LoVo (cell line): ENCODE data around the gene ZDHHC8.
"Not testable (repeated sequence)": the region's sequence is repeated elsewhere in the genome, so short reads cannot be mapped to it uniquely, and the experiment has no call there.

ENCODE experiments used
- DNase-seq: peaks from one replicate; pipeline ENCODE4 v3.0.0-alpha.2; 2016; ENCODE audit warnings: low spot score

ZDHHC8 gene

DNA sequence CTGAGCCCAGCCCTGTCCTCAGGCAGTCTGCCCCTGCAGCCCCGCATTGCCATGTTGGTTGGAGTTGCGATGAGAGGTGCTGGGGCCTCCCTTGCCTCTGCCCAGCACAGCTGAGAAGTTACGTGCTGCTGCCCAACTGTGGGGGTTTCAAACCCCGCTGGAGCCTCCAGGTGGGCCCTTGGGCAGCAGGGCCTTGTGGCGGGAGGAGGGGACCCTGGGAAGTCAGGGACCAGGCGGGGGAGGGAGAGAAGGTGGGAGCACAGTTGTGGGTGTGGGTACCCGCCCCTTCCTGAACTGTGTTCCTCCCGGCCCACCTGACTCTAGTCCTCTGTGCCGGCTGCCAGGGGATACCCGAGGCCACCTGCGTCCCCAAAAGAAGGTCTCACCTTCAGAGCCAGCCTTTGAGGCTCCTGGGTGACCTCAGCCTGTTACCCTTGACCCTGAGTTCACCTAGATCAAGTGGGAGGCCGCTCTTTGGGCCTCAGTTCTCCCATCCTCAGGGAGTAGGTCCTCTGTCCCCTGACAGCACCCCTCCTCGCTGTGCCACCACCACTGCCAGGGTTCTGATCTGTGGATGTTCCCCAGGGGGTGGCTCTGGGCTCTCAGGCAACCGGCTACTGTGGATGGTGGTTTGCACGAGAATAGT lies 26.9 kb downstream of the ZDHHC8 start:
- DNase-seq, result no peak

DNA sequence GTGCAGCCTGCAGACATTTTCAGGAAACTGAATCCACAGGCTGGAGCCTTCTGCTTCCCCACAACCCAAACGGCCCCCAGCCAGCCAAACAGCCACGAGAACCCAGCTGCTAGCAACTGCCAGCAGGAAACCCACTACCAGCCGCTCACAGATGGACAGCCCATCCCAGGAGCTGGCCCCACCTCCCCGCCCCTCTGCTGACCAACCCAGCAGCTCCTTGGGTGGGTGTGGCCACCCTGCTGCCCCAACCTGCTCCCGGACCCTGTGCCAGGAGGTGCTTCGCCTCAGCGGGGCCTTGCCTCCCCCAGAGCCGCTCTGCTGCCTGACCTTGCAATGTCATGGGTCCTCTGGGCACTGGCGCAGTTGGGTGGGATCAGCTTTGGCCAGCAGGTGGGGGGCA lies 27.5 kb downstream of the ZDHHC8 start:
- no peak for DNase-seq

DNA sequence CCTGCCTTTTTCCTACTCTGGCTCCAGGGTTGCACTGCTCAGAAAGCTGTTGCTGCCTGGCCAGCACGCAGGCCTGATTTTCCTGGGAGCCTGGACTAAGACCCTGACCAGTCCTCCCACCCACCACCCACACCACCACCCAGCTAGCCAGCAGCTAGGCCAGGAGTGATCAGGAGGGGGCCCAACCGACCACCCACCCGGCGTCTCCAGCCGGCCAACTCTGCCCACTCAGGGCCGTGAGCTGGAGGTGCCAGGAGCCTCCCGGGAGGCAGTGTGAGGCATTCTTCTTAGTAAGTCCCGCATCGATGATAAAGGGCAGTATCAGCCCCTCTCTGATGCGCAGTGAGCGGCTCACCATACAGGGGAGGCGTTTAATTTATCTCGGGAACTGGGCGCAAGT lies 27.9 kb downstream of the ZDHHC8 start:
- DNase-seq, result not testable (repeated sequence)

DNA sequence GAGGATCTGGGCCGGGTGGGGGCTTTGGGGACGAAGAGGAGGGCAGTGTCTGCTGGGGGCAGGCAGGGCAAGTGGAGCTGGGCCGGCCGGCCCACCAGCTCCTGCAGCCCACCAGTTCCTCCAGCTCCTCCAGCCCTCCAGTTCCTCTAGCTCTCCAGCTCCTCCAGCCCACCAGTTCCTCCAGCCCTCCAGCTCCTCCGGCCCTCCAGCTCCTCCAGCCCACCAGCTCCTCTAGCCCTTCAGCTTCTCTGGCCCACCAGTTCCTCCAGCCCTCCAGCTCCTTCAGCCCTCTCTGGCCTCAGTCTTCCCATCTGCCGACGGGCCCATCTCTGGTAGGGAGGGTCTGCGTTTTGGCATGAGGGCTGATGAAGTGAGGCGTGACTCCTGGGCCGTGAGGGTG lies 28.4 kb downstream of the ZDHHC8 start:
- DNase-seq, result no peak

DNA sequence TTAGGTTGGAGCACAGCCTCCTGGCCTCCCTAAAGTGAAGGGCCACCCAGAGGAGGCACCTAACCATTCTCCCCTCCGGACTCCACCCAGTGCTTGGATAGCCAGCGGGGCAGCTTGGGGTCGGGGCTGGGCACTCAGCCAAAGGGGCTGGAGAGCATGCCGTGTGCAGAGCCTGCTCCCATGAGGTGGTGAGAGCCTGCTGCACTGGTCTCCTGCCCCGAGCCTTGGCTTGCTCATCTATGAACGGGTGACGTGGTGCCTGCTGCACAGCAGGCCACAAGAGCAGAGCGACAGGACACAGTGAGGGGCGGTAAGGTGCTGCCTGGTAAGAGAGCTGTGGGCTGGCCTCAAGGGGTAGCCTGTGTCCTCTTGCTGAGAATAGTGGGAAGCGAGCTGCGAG lies 33.3 kb downstream of the ZDHHC8 start:
- no peak for DNase-seq

DNA sequence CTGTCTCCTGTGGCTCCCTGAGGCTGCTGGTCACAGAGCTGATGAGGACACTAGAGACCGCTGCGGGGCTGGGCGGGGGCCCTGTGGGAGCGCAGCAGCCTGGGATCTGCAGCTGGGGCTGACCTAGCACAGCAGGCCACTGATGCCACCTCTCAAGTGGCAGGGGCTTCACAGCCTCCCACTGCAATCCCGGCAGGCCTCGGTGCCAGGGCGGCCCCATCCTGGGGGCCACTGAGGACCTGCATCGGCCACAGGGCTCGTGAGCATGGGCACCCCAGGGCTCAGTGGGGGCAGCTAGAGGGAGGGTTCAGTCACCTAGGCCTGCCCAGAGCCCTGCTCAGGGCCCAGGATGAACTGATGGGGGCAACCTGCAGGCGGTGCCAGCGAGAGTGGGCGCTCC lies 33.8 kb downstream of the ZDHHC8 start:
- no peak for DNase-seq

DNA sequence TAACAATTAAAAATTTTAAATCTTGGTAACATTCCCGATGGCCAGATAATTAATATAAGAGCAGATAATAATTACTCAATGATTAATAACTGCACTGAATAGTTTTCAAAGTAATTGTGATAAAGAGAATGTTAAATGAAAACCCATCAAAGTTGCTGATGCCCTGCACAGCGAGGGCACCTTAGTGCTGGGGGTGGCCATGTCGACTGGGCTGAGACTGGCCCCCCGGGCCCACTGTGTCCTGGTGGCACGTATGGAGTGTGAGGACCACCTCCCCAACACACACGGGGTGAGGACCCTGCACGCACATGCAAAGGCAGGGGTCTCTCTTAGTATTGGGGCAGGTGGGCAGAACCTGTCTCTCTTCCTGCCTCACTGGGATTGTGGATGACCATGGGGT lies 34.3 kb downstream of the ZDHHC8 start:
- DNase-seq, result no peak

DNA sequence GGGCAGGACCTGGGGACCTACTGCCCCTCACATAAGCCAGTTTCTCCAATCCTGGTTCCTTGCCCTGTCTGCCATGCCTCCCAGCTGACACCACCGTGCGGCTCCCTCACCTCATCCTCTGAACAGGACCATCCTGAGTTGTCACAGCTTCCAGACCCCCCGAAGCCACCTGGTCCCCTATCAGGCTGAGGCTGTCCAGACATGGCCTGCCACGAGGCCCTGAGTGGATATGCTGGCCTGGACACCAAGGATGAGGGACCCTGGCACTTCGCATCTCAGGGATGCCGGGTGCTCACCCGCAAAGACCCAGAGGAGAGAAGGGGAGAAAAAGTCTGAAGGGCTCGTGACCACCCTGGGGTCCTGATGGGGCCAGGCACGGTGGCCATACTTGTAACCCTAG lies 35.1 kb downstream of the ZDHHC8 start:
- no peak for DNase-seq

DNA sequence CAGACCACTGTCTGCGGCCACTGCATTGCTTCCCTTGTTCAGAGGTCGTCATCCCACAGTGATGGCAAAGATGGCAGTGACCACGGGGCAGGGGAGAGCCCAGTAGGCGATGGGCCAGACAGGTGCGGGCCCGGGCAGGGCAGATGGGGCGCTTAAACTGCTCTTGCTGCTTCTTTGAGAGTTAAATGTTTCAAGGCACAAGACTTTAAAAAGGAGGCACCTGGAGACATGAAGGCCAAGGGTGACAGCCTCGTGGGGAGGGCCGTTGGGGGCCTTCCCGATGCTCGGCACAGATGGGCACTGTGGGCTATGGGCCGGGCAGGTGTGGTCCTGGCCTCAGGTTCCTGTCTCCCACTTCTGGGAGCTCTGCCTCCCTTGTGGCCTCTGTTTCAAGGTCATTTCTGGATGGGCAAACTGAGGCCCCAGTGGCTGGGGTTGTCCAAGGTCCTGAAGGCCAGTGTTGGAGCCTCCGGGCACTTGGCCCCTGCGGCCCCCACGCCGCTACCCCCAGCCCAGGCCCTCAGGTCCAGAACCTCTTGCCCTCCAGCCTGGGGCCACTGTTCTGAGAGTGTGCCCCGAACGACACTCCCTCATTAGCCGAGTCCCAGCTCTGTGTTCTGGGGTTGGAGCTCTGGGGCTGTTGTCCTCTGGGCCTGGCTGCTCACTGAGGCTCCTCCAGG lies 36.2 kb downstream of the ZDHHC8 start:
- DNase-seq, result no peak

DNA sequence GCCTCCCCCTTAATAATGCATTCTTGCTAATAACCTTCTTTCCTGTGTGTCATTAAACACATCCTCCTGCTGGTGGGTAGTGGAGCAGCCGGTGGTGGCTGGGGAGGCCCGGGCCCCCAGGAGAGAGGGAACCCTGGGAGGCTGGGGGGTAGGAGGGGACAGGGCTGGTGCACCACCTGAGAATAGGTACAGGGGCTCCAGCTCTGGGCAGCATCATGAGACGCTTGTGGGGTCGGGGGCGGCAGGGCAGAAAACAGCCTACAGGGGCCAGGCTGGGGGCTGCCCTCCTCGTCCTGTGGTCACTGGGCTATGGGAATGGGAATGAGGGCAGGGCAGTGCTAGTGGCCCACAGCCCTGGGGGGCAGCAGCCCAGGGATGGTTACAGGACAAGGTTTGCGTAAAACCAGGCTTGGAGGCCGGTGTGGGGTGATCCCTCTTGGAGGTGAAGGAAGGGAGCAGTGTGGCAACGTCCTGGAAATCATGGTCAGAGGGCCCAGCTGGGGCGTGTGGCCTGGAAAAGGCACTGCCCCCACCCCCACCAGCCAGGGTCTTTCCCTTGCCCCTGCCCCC lies 37.7 kb downstream of the ZDHHC8 start:
- no peak for DNase-seq

DNA sequence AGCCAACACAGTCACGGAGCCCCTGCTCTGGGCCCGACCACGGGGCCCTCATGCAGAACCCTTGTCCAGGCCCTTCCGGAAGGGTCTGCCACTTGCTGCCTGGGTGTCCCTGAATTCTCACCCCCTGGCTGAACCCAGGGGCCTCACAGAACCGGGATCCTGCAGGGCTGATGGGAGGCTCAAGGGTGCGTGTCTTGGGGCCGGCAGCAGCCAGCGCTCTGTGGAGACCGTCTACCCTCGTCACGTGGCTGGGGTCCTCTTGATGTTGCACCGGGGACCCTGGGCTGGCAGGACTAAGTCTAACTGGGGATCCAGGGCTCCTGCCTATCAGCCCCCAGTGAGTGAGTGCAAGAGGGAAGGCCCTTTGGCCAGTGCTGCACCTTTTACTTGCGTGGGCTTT lies 38.6 kb downstream of the ZDHHC8 start:
- DNase-seq, result no peak

DNA sequence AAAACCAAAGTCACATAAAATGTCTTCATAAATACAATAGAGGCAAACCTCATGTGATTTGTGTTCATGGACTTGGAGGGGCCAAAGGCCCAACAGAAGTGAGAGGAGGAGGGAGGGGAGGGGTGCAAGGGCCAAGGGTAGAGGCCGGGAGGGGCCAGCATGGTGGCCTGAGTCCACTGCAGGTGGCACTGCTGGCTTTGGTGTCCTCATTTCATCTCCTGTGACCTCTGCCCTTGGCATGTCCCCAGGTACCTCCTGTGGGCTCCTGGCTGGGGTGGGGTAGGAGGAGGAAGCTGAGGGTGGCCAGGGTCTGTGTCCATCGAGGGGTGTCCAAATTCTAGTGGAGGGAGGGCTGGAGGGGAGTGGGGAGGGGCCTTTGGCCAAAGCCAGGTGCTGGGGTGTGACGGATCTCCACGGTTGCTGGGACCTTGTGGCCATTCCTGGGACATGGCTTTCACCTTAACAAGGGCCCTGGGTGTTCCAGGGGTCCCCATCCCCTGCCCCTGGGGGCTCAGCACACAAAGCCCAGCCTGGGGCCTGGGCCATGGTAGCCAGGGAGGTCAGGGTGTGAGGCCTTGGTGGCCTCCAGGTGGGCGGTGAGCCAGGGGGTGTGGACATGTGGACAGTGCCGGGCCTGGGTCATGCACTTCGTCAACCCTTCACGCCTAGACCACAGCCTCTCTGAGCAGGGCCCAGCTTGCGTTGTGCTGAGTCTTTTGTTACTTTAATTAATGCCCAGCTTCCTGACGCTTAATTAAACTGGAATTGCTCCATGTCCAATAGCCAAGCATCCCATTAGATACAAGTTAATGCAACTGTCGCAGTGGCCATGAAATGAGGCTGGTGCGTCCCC lies 39.9 kb downstream of the ZDHHC8 start:
- no peak for DNase-seq

DNA sequence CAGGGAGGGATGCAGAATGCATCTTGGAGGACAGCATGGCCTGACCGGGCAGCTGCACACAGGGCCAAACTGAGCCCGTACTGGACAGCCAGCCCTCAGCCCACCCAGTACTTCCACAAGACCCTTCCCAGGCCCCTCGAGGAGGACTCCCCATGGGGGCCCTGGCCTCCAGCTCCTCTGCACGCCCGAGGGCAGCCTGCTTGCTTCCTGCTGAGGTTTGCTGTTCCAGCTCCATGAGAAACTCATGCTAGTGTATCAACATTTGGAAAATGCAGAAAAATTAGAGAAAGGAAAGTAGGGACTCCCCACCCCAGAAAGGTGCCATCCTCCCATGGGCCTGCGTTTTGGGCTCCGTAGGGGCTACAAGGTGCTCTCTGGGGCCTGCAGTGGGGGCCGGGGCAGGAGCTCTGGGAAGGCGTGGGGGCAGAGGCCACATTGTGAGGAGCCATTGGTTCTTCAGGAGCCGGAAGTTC lies 40.6 kb downstream of the ZDHHC8 start:
- no peak for DNase-seq

DNA sequence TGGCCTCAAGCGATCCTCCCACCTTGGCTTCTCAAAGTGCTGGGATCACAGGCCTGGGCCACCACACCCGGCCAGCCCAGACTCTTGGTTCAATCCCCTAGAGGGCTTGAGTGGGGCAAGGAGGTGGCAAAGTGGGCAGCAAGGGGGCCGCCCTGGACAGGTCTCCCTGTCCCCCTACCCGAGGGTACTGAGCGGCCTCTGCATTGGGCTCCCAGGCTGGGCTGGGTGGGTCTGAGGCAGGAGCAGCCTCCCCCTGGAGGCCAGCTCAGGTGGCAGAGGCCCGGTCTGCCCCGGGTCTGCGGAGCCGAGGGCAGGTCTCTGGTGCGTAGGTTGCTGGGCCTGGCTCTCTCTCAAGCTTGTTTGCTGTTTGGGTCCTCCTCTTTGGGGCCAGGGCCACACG lies 41.6 kb downstream of the ZDHHC8 start:
- DNase-seq, result no peak

DNA sequence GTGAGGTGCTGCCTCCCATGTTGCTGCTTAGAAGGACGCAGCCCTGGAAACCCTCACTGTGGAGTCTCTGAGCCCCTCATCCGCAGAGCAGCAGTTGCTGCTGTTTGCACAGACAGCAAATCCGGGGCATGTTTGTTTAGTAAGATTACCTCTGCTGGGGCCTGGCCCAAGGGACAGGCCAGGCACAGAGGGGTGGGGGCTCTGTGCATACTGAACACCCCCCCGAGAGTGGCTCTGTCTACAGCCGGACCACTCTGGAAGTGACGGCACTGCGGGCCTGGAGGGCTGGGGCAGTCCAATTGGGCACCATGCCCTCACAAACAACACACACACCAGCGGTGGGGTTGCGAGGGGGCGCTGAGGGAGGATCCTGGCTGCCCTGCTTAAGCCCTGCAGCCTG lies 42.2 kb downstream of the ZDHHC8 start:
- DNase-seq, result no peak

DNA sequence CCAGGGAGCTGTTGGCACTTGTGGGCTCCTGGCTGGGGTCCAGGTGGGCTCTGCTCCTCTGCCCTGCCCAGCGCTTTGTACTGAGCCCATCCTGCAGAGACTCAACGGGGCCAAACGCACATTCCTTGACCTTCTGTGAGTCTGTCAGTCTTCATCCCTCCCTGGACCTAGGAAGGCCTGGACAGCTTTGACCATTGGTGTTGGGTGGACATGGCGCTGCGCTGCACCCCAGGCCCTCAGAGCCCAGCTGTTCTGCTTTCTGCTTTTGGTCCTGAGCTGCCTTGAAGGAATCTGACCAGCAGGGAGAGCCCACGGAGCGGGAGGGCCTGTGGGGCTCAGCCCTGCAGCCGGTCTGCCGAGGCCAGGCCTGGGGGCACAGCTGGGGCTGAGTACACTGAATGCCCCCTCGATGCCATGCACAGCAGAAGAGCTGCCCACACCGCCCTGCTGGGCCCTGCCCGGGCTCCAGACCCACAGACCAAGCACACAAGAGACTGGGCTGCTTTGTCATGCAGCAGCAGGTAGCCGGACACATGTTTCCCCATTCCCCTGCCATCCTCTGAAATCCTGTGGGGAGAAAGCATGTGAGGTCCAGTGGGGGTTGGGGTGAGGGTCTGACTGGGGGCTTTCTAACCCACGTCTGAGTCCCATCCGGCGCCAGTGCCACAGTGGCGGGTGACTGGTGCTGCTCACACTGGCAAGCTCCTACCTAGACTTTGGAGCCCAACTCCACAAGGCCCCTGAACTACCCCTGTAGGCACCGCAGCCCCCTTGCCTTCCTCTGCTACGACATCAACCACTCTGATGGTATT lies 43.4 kb downstream of the ZDHHC8 start:
- DNase-seq, result no peak

DNA sequence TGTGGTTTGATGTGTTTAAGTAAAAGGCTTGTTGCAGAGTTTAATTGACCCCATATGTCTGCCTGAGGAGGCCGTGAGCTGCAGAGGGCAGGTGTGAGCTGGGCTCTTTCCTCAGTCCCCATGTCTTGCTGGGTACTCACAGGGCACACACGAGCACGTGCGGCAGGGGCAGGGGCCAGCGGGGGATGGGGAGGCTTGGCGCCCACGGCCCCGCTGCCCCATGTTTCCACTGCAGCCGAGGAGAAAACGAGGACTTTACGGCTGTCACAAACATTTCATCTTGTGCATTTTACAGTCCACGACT lies 43.9 kb downstream of the ZDHHC8 start:
- no peak for DNase-seq

DNA sequence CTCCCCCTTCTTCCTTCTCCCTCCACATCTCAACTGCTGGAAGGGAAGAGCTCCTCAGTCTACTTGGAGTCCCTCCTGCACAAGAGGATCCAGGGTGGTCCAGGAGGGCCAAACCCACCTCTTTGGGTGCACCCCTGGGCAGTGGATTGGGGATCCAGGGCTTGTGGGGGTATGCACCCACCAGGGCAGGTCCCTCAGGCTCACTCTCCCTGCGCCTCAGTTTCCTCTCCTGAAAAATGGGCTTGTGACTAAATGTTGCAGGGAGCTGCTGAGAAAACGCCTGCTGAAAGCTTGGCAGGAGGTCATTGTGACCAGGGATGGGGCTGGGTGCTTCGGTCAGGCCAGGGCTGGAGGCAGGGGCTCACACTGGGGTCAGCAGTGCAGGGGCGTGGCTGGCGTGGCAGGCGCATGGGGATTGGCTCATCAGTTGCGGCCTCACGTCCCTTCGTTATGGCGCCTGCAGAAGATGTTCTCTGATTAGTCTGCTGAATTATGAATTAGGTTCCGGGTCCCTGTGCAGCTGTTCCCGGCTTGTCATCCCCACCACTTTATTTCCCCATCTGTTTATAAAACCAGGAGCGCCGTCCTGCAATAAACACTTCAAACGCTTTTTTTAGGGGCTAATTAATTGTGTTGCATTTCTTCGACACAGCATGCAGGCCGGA lies 44.9 kb downstream of the ZDHHC8 start:
- no peak for DNase-seq

DNA sequence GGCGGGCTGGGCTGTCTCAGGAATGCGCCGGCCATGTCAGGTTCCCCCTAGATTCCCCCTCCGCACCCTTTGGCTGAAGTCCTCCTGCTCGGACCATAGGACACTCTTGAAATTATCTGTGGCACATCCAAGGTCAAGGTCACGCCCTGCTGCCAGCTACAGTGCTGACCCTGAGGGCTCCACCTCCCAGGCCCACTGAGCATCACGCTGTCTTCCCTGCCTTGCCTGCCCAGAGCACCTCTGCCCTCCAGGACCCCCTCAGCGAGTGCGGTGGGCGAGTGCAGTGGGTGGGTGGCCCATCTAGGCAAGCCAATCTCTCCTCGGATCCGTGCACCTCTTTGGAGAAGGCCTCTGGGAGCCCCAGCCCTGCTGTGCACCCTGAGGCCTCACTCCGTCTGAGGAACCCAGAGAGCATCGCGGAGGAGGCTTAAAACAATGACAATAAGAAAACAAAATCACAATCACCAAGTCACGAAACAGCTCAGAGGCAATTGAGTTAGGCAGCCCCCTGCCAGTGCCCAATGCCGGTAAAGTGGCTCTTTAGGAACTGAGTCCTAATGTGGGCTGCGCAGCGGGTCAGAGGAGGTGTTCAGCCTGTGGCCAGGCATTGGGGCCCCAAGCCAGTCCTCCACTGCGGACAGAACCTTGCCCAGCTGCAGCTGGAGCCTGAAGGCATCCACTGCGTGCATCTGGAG lies 45.8 kb downstream of the ZDHHC8 start:
- DNase-seq, result no peak

DNA sequence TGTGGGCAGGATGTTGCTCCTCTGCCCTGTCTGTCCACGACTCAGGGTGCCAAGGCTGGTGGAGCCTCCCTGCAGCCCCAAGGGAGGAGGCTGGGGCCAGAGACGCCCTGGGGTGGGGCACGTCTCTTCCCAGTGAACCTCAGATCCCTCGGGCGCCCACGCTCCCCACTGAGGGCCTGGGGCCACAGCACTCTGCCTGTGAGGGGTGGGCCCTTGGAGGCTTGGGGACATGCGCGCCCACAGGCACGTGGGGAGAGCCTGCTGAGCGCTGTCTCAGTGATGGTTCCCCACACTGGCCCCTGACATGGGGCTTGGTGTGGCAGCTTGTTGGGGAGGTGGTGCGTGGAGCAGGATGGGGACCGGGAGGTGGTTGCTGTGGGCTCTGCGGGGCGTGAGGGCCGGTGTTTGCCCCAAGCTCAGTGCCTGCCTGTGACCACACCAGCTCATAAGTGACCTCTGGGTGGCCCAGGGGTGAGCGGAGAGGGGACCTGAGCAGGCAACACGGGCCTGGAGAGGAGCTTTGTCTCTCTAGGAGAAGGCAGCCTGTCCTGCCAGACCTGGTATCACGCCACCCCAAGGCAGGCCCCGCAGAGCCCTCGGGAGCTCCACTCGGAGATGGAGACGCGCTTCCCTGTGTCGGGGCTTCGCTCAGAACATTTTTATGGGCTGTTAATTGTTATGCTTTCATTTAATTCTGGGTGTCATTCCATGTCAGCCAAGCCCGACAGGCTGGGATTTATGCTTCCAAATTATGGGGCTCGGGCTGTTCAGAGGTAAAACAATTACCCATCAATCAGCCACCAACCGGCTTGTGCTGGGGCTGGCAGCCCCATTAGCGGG lies 46.7 kb downstream of the ZDHHC8 start:
- DNase-seq, result no peak
